ENCODE measurements around the gene BCL11B. TPM values are rescaled to one million over a fixed set of nuclear protein-coding genes. Genes with fewer than 3 reads are reported as not detected.

The BCL11B gene
- total and polyA plus RNA-seq, 2 donors: 15.1 to 55.5 TPM

DNA sequence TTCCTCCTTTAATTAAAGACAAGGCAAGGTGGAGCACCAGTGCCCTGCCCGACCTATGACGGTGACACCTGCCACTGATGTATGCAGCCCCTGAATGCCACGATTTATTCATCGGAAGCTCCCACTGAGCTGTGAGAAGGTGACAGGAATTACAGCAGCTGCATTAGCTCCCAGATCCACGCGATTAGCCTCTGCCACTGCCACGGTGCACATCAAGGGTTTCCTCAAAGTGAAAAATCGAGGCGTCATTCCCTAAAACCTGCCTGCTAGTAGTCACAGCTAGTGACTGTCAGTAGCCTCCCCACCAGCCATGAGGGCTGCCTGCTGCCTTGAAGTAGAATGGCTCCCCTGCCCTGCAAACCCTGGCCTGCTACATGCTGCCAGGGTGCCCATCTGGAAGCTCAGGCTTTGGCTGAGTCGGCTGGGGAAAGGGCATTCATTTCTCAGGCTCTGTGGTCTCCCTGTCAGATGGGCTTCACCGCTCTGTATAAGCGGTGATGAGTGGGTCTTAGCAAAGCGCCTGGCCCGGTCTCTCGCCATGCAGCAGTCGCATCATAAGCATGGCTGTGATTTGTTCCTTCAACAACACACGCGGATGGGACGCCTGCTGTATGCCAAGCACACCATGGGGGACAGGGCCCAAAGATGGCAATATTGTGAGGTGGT lies 8.2 kb upstream of the BCL11B start:
- Histone ChIP-seq H3K27me3 (ENCODE audit: control insufficient read depth in 2 of 2, insufficient read depth in 1 of 2, low read length in 1 of 2) (peaks cover 22 to 73% of the 10 kb centered on the region in 2 donors), H3K4me3 (ENCODE audit: low read length in 2 of 2) (no peak overlapping the region), H3K9me3 (ENCODE audit: control insufficient read depth in 2 of 2, insufficient read depth in 1 of 2, low read length in 1 of 2) (no peaks in the 10 kb centered on the region), H3K27ac (ENCODE audit: low read depth in 1 of 2, low read length in 1 of 2) (no peak overlapping the region), H3K4me1 (ENCODE audit: control insufficient read depth in 2 of 2, insufficient read depth in 2 of 2, low read length in 2 of 2) (peaks cover 8 to 16% of the 10 kb centered on the region in 2 donors), H3K36me3 (ENCODE audit: control insufficient read depth in 2 of 2, insufficient read depth in 2 of 2, low read length in 1 of 2) (no peaks in the 10 kb centered on the region)
- no peak for DNase-seq (ENCODE audit: low read depth in 6 of 9, low spot score in 9 of 9)
- 92% methylated on average over 19 of the region's 19 CpGs for WGBS

DNA sequence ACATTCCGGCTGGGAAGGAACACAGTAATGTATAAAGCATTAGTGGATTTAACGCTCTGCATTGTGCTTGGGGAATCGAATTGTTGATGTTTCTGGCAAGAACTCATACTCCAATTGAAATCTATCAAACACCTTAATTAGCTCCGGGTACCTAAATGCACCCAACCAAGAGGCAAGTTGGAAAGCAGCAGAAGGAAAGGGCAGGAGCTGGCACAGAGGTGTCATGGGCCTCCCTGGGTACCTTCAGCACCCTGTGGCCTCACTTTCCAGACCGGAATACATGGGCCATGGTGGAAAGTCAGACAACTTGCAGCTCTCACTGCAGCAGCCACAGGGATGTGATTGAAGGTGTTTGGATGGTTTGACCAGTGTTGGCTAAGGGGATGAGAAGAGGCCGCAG lies 6.8 kb upstream of the BCL11B start:
- H3K9me3 ChIP-seq (ENCODE audit: control insufficient read depth in 2 of 2, insufficient read depth in 1 of 2, low read length in 1 of 2): no peaks in the 10 kb centered on the region
- 92% methylated on average over 6 of the region's 6 CpGs for WGBS
- H3K36me3 ChIP-seq (ENCODE audit: control insufficient read depth in 2 of 2, insufficient read depth in 2 of 2, low read length in 1 of 2): no peaks in the 10 kb centered on the region
- H3K4me1 ChIP-seq (ENCODE audit: control insufficient read depth in 2 of 2, insufficient read depth in 2 of 2, low read length in 2 of 2): peaks cover 12 to 28% of the 10 kb centered on the region in 2 donors
- no peak overlapping the region for H3K27ac ChIP-seq (ENCODE audit: low read depth in 1 of 2, low read length in 1 of 2)
- H3K27me3 ChIP-seq (ENCODE audit: control insufficient read depth in 2 of 2, insufficient read depth in 1 of 2, low read length in 1 of 2): peaks cover 25 to 81% of the 10 kb centered on the region in 2 donors
- no peak overlapping the region for H3K4me3 ChIP-seq (ENCODE audit: low read length in 2 of 2)
- DNase-seq (ENCODE audit: low read depth in 6 of 9, low spot score in 9 of 9): no peak

DNA sequence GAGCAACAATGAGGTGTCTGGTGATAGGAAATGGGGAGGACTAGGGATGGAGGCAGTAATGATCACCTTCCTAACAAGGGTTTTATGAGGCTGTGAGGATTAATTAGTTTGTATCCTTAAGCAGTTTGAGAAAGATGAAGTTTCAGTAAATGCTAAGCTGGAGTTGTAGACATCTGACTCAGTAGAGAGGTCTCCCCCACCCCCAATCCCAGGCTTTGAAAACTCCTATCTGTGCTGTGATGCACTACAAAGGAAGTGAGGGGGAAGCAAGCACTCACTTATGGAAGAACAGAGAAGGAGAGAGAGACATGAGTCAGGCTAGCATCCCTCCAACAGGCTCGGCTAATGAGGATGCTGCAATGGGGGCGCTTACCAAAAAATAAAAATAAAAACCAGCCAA lies 5.5 kb upstream of the BCL11B start:
- H3K27me3 ChIP-seq (ENCODE audit: control insufficient read depth in 2 of 2, insufficient read depth in 1 of 2, low read length in 1 of 2): peaks cover 33 to 84% of the 10 kb centered on the region in 2 donors
- no peak overlapping the region for H3K4me3 ChIP-seq (ENCODE audit: low read length in 2 of 2)
- DNase-seq (ENCODE audit: low read depth in 6 of 9, low spot score in 9 of 9): no peak
- H3K4me1 ChIP-seq (ENCODE audit: control insufficient read depth in 2 of 2, insufficient read depth in 2 of 2, low read length in 2 of 2): peaks cover 24 to 40% of the 10 kb centered on the region in 2 donors
- H3K27ac ChIP-seq (ENCODE audit: low read depth in 1 of 2, low read length in 1 of 2): no peak overlapping the region
- H3K9me3 ChIP-seq (ENCODE audit: control insufficient read depth in 2 of 2, insufficient read depth in 1 of 2, low read length in 1 of 2): no peaks in the 10 kb centered on the region
- 43% methylated on average over 2 of the region's 2 CpGs for WGBS
- no peaks in the 10 kb centered on the region for H3K36me3 ChIP-seq (ENCODE audit: control insufficient read depth in 2 of 2, insufficient read depth in 2 of 2, low read length in 1 of 2)

DNA sequence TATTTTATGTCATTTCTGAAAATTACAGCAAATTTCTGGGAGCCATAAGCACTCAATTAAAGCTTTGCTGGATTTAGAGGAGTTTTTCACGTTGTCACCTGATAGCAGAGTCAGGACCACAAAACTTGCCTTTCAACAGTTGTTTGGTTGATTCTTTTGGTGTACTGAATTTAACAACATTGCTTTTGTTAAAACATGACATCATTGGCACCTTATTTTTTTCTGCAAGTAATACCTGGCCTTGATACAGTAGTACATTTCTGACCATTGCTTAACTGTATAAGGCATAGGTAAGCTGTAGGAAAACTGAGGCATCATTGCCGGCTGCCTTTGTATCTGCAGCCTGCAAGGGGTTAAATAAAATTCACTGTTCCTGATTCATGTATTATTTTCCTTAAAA lies 4.5 kb upstream of the BCL11B start:
- DNase-seq (ENCODE audit: low read depth in 6 of 9, low spot score in 9 of 9): no peak
- H3K27ac ChIP-seq (ENCODE audit: low read depth in 1 of 2, low read length in 1 of 2): no peak overlapping the region
- H3K36me3 ChIP-seq (ENCODE audit: control insufficient read depth in 2 of 2, insufficient read depth in 2 of 2, low read length in 1 of 2): no peaks in the 10 kb centered on the region
- H3K27me3 ChIP-seq (ENCODE audit: control insufficient read depth in 2 of 2, insufficient read depth in 1 of 2, low read length in 1 of 2): peaks cover 33 to 86% of the 10 kb centered on the region in 2 donors
- H3K4me3 ChIP-seq (ENCODE audit: low read length in 2 of 2): no peak overlapping the region
- 64% methylated on average over 2 of the region's 2 CpGs for WGBS
- H3K4me1 ChIP-seq (ENCODE audit: control insufficient read depth in 2 of 2, insufficient read depth in 2 of 2, low read length in 2 of 2): peaks cover 26 to 44% of the 10 kb centered on the region in 2 donors
- H3K9me3 ChIP-seq (ENCODE audit: control insufficient read depth in 2 of 2, insufficient read depth in 1 of 2, low read length in 1 of 2): no peaks in the 10 kb centered on the region

DNA sequence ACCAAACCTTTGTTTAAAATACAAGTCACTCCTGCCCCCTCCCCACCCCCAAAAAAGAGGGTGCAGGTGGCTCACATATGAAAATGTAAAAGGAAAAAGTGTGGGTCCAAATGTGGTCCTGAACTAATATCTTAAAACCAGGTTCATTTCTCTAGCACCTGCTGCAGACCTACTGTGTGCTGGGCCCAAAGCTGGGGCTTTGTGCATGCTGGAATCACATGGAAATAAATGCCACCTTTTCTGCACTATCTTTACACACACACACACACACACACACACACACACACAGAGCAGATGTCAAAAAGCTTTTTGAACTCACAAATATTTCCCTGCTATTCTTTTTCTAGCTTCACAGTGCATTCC lies 3.2 kb upstream of the BCL11B start:
- Histone ChIP-seq H3K9me3 (ENCODE audit: control insufficient read depth in 2 of 2, insufficient read depth in 1 of 2, low read length in 1 of 2) (no peaks in the 10 kb centered on the region), H3K4me1 (ENCODE audit: control insufficient read depth in 2 of 2, insufficient read depth in 2 of 2, low read length in 2 of 2) (peaks cover 20 to 37% of the 10 kb centered on the region in 2 donors)

DNA sequence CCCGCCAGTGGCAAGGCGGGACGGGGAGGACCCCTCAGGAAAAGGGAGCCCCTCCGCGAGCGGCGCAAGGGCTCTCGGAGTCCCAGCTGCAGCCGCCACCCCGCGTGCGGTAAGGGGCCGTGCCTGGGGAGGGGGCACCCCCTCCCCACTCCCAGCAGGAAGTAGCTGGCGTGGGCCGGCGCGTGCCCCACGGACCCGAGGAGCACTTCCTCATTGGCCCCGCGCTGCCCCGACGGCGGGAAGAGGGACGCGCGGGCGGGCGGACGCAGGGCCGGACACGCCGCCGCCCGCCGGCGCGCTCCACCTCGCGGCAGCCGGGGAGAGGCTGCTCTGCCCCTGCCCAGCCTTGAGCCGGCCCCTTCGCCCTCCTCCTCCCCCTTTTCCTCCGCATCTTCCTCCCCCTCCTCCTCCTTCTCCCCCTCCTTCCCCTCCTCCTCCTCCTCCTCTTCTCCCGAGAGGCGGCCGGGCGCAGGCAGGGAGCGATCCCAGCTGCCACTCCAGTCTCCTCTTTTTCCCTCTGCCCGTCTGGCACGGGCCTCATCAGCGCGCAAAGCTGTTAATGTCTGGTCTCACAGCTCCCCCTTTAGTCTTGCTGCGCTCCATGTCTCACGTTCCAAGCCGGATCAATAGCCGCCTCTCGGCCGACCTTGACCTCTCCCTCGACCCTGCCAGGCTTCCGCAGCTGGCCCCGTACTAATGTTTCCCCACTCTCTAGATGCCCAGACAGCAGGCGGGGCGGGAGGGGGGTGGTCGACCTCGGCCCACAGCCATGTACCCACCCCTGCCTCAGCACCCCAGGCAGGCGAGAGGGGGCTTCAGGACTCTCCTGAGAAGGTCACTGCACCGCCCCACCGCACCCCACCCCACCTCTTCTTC lies 2.6 kb upstream of the BCL11B start:
- Histone ChIP-seq H3K27me3 (ENCODE audit: control insufficient read depth in 2 of 2, insufficient read depth in 1 of 2, low read length in 1 of 2) (peaks cover 33 to 79% of the 10 kb centered on the region in 2 donors), H3K27ac (ENCODE audit: low read depth in 1 of 2, low read length in 1 of 2) (no peak overlapping the region), H3K4me3 (ENCODE audit: low read length in 2 of 2) (peak overlapping the region; percentile 91 to 99), H3K36me3 (ENCODE audit: control insufficient read depth in 2 of 2, insufficient read depth in 2 of 2, low read length in 1 of 2) (no peaks in the 10 kb centered on the region), H3K9me3 (ENCODE audit: control insufficient read depth in 2 of 2, insufficient read depth in 1 of 2, low read length in 1 of 2) (no peaks in the 10 kb centered on the region), H3K4me1 (ENCODE audit: control insufficient read depth in 2 of 2, insufficient read depth in 2 of 2, low read length in 2 of 2) (peaks cover 20 to 37% of the 10 kb centered on the region in 2 donors)
- DNase-seq (ENCODE audit: low read depth in 6 of 9, low spot score in 9 of 9): peak in 1 of 9 donors; percentile 66
- WGBS: 2% methylated on average over 69 of the region's 69 CpGs

More for the DNA sequence above, 3.2 kb upstream of the BCL11B start:
- Histone ChIP-seq H3K27me3 (ENCODE audit: control insufficient read depth in 2 of 2, insufficient read depth in 1 of 2, low read length in 1 of 2) (peaks cover 33 to 81% of the 10 kb centered on the region in 2 donors), H3K36me3 (ENCODE audit: control insufficient read depth in 2 of 2, insufficient read depth in 2 of 2, low read length in 1 of 2) (no peaks in the 10 kb centered on the region), H3K27ac (ENCODE audit: low read depth in 1 of 2, low read length in 1 of 2) (no peak overlapping the region), H3K4me3 (ENCODE audit: low read length in 2 of 2) (no peak overlapping the region)
- peak in 1 of 9 donors; percentile 14 for DNase-seq (ENCODE audit: low read depth in 6 of 9, low spot score in 9 of 9)

DNA sequence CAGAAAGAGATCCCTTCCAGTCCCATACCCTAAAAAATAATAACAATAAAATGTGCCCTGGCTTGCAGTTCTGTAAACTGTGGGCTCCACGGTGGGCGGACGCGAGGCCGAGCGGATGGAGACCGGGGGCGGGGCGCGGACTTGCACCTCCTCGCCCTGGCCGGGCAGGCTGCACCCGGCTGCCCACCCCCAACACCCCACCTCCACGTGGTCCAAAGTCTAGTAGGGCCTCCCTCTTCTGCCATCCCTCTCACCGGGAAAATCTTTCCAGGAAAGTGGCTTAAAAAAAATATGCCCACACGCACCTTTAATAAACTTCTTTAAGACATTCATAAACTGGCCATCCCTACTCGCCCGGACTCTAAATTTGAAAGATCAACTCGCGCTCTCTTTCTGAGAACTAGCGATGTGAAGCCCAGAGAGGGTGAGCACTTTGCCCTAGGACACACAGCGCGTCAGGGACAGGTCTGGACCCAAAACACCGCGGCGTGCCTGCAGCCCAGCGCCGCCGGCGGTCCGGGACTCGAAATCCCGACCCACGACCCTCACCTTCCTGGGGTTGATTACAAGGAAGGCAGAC lies 1.9 kb upstream of the BCL11B start:
- no peaks in the 10 kb centered on the region for H3K9me3 ChIP-seq (ENCODE audit: control insufficient read depth in 2 of 2, insufficient read depth in 1 of 2, low read length in 1 of 2)
- peaks cover 33 to 74% of the 10 kb centered on the region in 2 donors for H3K27me3 ChIP-seq (ENCODE audit: control insufficient read depth in 2 of 2, insufficient read depth in 1 of 2, low read length in 1 of 2)
- peaks cover under 1 to 5% of the 10 kb centered on the region in 2 donors for H3K36me3 ChIP-seq (ENCODE audit: control insufficient read depth in 2 of 2, insufficient read depth in 2 of 2, low read length in 1 of 2)
- 3% methylated on average over 34 of the region's 34 CpGs for WGBS
- H3K27ac ChIP-seq (ENCODE audit: low read depth in 1 of 2, low read length in 1 of 2): peak overlapping the region in 1 of 2 donors; percentile 18
- peaks cover 20 to 37% of the 10 kb centered on the region in 2 donors for H3K4me1 ChIP-seq (ENCODE audit: control insufficient read depth in 2 of 2, insufficient read depth in 2 of 2, low read length in 2 of 2)
- peak in 1 of 9 donors; percentile 41 for DNase-seq (ENCODE audit: low read depth in 6 of 9, low spot score in 9 of 9)
- H3K4me3 ChIP-seq (ENCODE audit: low read length in 2 of 2): peak overlapping the region; percentile 91 to 99

DNA sequence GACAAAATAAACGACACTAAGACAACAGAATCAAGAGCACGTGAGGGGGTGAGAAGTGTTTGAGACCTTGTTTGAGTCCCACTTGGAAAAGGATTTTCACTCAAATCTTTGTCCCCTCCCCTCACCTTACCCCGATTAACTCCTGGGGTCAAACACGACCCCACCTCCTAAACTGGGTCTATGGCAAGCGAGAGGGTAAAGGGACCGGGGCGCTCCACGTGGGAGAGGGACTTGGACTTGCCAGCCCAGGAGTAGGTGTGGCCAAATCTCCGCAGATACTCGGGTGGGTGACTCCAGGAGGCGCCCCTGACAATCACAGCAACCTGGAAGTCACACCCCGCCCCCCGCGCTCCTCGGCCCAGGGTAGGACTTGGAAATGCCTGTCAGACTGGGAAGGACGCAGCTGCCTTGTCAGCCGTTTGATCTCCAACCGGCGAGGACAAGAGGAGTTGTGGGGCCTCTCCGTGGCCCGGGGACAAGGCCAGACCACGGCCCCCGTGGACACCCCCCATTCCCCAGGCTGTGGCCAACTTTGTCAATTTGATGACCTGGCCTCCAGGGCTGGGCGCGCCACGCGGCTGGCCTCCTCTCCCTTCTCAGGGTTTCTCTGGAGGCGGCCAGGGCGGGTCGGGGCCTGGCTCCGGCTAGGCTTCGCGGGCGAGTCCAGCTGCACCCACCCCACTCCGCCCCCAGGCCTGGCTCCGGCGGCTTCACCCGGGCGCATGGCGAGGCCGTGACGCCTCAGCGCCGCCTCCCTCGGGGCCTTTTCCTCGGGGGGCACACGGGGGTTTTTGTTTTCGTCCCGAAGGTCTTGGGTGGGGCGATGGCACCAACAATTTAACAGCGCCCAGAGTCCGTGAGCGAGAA lies 1.1 kb upstream of the BCL11B start:
- peaks cover 31 to 73% of the 10 kb centered on the region in 2 donors for H3K27me3 ChIP-seq (ENCODE audit: control insufficient read depth in 2 of 2, insufficient read depth in 1 of 2, low read length in 1 of 2)
- H3K27ac ChIP-seq (ENCODE audit: low read depth in 1 of 2, low read length in 1 of 2): peak overlapping the region in 1 of 2 donors; percentile 60
- peaks cover 20 to 37% of the 10 kb centered on the region in 2 donors for H3K4me1 ChIP-seq (ENCODE audit: control insufficient read depth in 2 of 2, insufficient read depth in 2 of 2, low read length in 2 of 2)
- no peaks in the 10 kb centered on the region for H3K9me3 ChIP-seq (ENCODE audit: control insufficient read depth in 2 of 2, insufficient read depth in 1 of 2, low read length in 1 of 2)
- H3K4me3 ChIP-seq (ENCODE audit: low read length in 2 of 2): peak overlapping the region; percentile 91 to 99
- H3K36me3 ChIP-seq (ENCODE audit: control insufficient read depth in 2 of 2, insufficient read depth in 2 of 2, low read length in 1 of 2): peaks cover 3 to 12% of the 10 kb centered on the region in 2 donors
- 1% methylated on average over 53 of the region's 53 CpGs for WGBS
- DNase-seq (ENCODE audit: low read depth in 6 of 9, low spot score in 9 of 9): peak in 1 of 9 donors; percentile 70

All from thymus (tissue), 11 donors.